HG02981 (cell line): Measurements from ENCODE around the gene FANCC.
A peak's percentile ranks its signal among the peaks of the same experiment; 100 is the strongest.
"Not testable (repeated sequence)": the region's sequence is repeated elsewhere in the genome, so short reads cannot be mapped to it uniquely, and the experiment has no call there.

ENCODE experiments used
- ATAC-seq: cut with Tn5 transposase; IDR thresholded peaks from one replicate; pipeline ENCODE4 v1.9.1; 2021; ENCODE audit warnings: mild to moderate bottlenecking, moderate library complexity; ENCODE audit not compliant: unreplicated experiment

The FANCC gene

GRCh38 chr9:95330720-95331404, 13.4 kb upstream of the FANCC start:
- no peak for ATAC-seq

- not testable (repeated sequence) for ATAC-seq
These were observed 11.6 kb upstream of the FANCC start for GRCh38 chr9:95329061-95329460.

GRCh38 chr9:95327239-95327865, 9.8 kb upstream of the FANCC start:
- ATAC-seq: no peak

GRCh38 chr9:95325221-95325620, 7.7 kb upstream of the FANCC start:
- ATAC-seq: no peak

GRCh38 chr9:95317893-95318211, 343 bp upstream of the FANCC start:
- ATAC-seq: no peak

- peak; percentile 43 for ATAC-seq
These were observed 753 bp downstream of the FANCC start for GRCh38 chr9:95316794-95317118.

GRCh38 chr9:95316274-95316673, 1.2 kb downstream of the FANCC start:
- ATAC-seq: no peak

- ATAC-seq: no peak
These were observed 2.3 kb downstream of the FANCC start for GRCh38 chr9:95315108-95315746.

GRCh38 chr9:95313010-95313498, 4.5 kb downstream of the FANCC start:
- ATAC-seq: no peak

- no peak for ATAC-seq
These were observed 5.5 kb downstream of the FANCC start for GRCh38 chr9:95311961-95312360.

- ATAC-seq: no peak
These were observed 10.0 kb downstream of the FANCC start for GRCh38 chr9:95307538-95307937.

- no peak for ATAC-seq
These were observed 10.7 kb downstream of the FANCC start for GRCh38 chr9:95306819-95307218.

GRCh38 chr9:95305770-95306492, 11.6 kb downstream of the FANCC start:
- no peak for ATAC-seq

- no peak for ATAC-seq
These were observed 15.0 kb downstream of the FANCC start for GRCh38 chr9:95302479-95302878.

- no peak for ATAC-seq
These were observed 19.7 kb downstream of the FANCC start for GRCh38 chr9:95297760-95298159.

- ATAC-seq: no peak
These were observed 20.2 kb downstream of the FANCC start for GRCh38 chr9:95297316-95297715.

GRCh38 chr9:95296761-95297160, 20.7 kb downstream of the FANCC start:
- ATAC-seq: no peak

GRCh38 chr9:95293296-95293695, 24.2 kb downstream of the FANCC start:
- not testable (repeated sequence) for ATAC-seq

- ATAC-seq: no peak
These were observed 25.3 kb downstream of the FANCC start for GRCh38 chr9:95292226-95292625.

- no peak for ATAC-seq
These were observed 31.4 kb downstream of the FANCC start for GRCh38 chr9:95286151-95286550.

- ATAC-seq: no peak
These were observed 32.2 kb downstream of the FANCC start for GRCh38 chr9:95285307-95285706.
